ENCODE data around the gene ARL6IP1.

Gene ARL6IP1

GRCh38 chr16:18792836-18793433, 8.4 kb downstream of the ARL6IP1 start:
- peaks cover 4% of the 10 kb centered on the region; the same call in 1 of the 2 replicates for H3K36me3 ChIP-seq (ENCODE audit: insufficient read depth)
- no peak overlapping the region for H2AFZ ChIP-seq (ENCODE audit: low read depth)
- H3K27me3 ChIP-seq (ENCODE audit: insufficient read depth, low read depth), result no peaks in the 10 kb centered on the region
- H4K20me1 ChIP-seq (ENCODE audit: insufficient read depth), result peaks cover 10% of the 10 kb centered on the region
- no peak overlapping the region for H3K4me2 ChIP-seq
- peaks cover 26% of the 10 kb centered on the region for H3K79me2 ChIP-seq (ENCODE audit: insufficient read depth, low read depth)
- TF ChIP-seq, protein P1, sequence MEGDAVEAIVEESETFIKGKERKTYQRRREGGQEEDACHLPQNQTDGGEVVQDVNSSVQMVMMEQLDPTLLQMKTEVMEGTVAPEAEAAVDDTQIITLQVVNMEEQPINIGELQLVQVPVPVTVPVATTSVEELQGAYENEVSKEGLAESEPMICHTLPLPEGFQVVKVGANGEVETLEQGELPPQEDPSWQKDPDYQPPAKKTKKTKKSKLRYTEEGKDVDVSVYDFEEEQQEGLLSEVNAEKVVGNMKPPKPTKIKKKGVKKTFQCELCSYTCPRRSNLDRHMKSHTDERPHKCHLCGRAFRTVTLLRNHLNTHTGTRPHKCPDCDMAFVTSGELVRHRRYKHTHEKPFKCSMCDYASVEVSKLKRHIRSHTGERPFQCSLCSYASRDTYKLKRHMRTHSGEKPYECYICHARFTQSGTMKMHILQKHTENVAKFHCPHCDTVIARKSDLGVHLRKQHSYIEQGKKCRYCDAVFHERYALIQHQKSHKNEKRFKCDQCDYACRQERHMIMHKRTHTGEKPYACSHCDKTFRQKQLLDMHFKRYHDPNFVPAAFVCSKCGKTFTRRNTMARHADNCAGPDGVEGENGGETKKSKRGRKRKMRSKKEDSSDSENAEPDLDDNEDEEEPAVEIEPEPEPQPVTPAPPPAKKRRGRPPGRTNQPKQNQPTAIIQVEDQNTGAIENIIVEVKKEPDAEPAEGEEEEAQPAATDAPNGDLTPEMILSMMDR (conservative IDR thresholded peaks at IDR 0.05; ENCODE audit: low read depth, low read length), result no peak
- H3K27ac ChIP-seq, result no peak overlapping the region
- H3K9ac ChIP-seq, result no peak overlapping the region
- peaks cover 12% of the 10 kb centered on the region for H3K4me1 ChIP-seq (ENCODE audit: low read depth, poor library complexity, severe bottlenecking)
- H3K4me3 ChIP-seq (IDR thresholded peaks at IDR 0.05; ENCODE audit: insufficient read depth, low read depth, low read length), result no peak overlapping the region

GRCh38 chr16:18789850-18790706, 11.3 kb downstream of the ARL6IP1 start, which contains the start of gene RPS15A:
Gene RPS15A, minus strand, starts transcription at chr16:18790334. Its CDS starts 1,221 bp downstream, at chr16:18789113.
- Histone ChIP-seq H4K20me1 (ENCODE audit: insufficient read depth) (peaks cover 38% of the 10 kb centered on the region), H3K4me1 (ENCODE audit: low read depth, poor library complexity, severe bottlenecking) (peaks cover 35% of the 10 kb centered on the region), H3K79me2 (ENCODE audit: insufficient read depth, low read depth) (peaks cover 51% of the 10 kb centered on the region), H3K27ac (peak within 1 kb of the TSS; percentile 73), H3K9ac (peak within 1 kb of the TSS; percentile 98), H3K27me3 (ENCODE audit: insufficient read depth, low read depth) (no peaks in the 10 kb centered on the region), H3K4me3 (IDR thresholded peaks at IDR 0.05; ENCODE audit: insufficient read depth, low read depth, low read length) (no peak within 1 kb of the TSS), H2AFZ (ENCODE audit: low read depth) (peak within 1 kb of the TSS; percentile 68), H3K4me2 (peak within 1 kb of the TSS; percentile 66), H3K36me3 (ENCODE audit: insufficient read depth) (peaks cover 28% of the 10 kb centered on the region; the same call in 1 of the 2 replicates)
- TF ChIP-seq, protein P1 (conservative IDR thresholded peaks at IDR 0.05; ENCODE audit: low read depth, low read length), result no peak

- Histone ChIP-seq H3K36me3 (ENCODE audit: insufficient read depth) (peaks cover 32% of the 10 kb centered on the region; the same call in 1 of the 2 replicates), H3K27ac (peak overlapping the region; percentile 73), H3K9ac (peak overlapping the region; percentile 98), H3K4me2 (peak overlapping the region; percentile 66), H3K27me3 (ENCODE audit: insufficient read depth, low read depth) (no peaks in the 10 kb centered on the region), H3K4me3 (IDR thresholded peaks at IDR 0.05; ENCODE audit: insufficient read depth, low read depth, low read length) (no peak overlapping the region), H3K4me1 (ENCODE audit: low read depth, poor library complexity, severe bottlenecking) (peaks cover 41% of the 10 kb centered on the region), H2AFZ (ENCODE audit: low read depth) (no peak overlapping the region), H3K79me2 (ENCODE audit: insufficient read depth, low read depth) (peaks cover 57% of the 10 kb centered on the region), H4K20me1 (ENCODE audit: insufficient read depth) (peaks cover 44% of the 10 kb centered on the region)
- TF ChIP-seq, protein P1 (conservative IDR thresholded peaks at IDR 0.05; ENCODE audit: low read depth, low read length), result no peak
These were observed 11.9 kb downstream of the ARL6IP1 start for GRCh38 chr16:18789515-18789849.

GRCh38 chr16:18788828-18789514, 12.4 kb downstream of the ARL6IP1 start:
- Histone ChIP-seq H3K4me1 (ENCODE audit: low read depth, poor library complexity, severe bottlenecking) (peaks cover 41% of the 10 kb centered on the region), H3K79me2 (ENCODE audit: insufficient read depth, low read depth) (peaks cover 62% of the 10 kb centered on the region), H3K27me3 (ENCODE audit: insufficient read depth, low read depth) (no peaks in the 10 kb centered on the region), H2AFZ (ENCODE audit: low read depth) (no peak overlapping the region), H3K9ac (peak overlapping the region; percentile 98), H3K4me2 (peak overlapping the region; percentile 66), H3K4me3 (IDR thresholded peaks at IDR 0.05; ENCODE audit: insufficient read depth, low read depth, low read length) (no peak overlapping the region), H3K36me3 (ENCODE audit: insufficient read depth) (peaks cover 37% of the 10 kb centered on the region; the same call in 1 of the 2 replicates), H3K27ac (peak overlapping the region; percentile 73), H4K20me1 (ENCODE audit: insufficient read depth) (peaks cover 48% of the 10 kb centered on the region)
- TF ChIP-seq, protein P1 (conservative IDR thresholded peaks at IDR 0.05; ENCODE audit: low read depth, low read length), result no peak
